ENCODE measurements around the gene NEIL3. TPM values are rescaled to one million over a fixed set of nuclear protein-coding genes. Genes with fewer than 3 reads are reported as not detected.

The NEIL3 gene
- total and polyA plus RNA-seq, 2 donors (not counting 1 experiment from before 2014, with no cell fraction given) = 4.5 to 5.2 TPM

GRCh38 chr4:177376024-177376423, 66.3 kb downstream of the NEIL3 start:
- peak in 1 of 2 donors; percentile 30 for DNase-seq (ENCODE audit: low read depth in 2 of 2)
- Histone ChIP-seq H3K9ac (ENCODE audit: insufficient read depth, low read length) (no peak overlapping the region), H3K27ac (ENCODE audit: insufficient read depth, low read length) (no peak overlapping the region), H3K79me2 (ENCODE audit: control insufficient read depth, insufficient read depth, low read length) (no peaks in the 10 kb centered on the region), H3K27me3 (ENCODE audit: control insufficient read depth, insufficient read depth, low read length) (no peaks in the 10 kb centered on the region), H3K4me1 (ENCODE audit: control insufficient read depth, extremely low read depth, insufficient read depth, low read length) (no peaks in the 10 kb centered on the region), H4K20me1 (ENCODE audit: control insufficient read depth, extremely low read depth, insufficient read depth, low read length) (no peaks in the 10 kb centered on the region), H2AFZ (ENCODE audit: low read length) (no peak overlapping the region), H3K9me3 (ENCODE audit: control insufficient read depth, insufficient read depth, low read depth, low read length) (no peaks in the 10 kb centered on the region), H3K4me3 (replicated peaks in 1 of 4; ENCODE audit: control extremely low read depth in 1 of 4, insufficient read depth in 1 of 4, low read depth in 3 of 4, low read length in 4 of 4) (no peak overlapping the region), H3K36me3 (ENCODE audit: control insufficient read depth, insufficient read depth, low read length) (no peaks in the 10 kb centered on the region), H3K4me2 (ENCODE audit: extremely low read depth, insufficient read depth, low read length) (no peak overlapping the region)
- TF ChIP-seq EZH2 (IDR thresholded peaks at IDR 0.05; ENCODE audit: low read length, missing control alignments) = no peak
- no peak for TF ChIP-seq CTCF (conservative IDR thresholded peaks at IDR 0.05 in 1 of 2, IDR thresholded peaks at IDR 0.05 in 1 of 2; ENCODE audit: low read depth in 1 of 2, low read length in 2 of 2)

- H2AFZ ChIP-seq (ENCODE audit: low read length) = no peak overlapping the region
- H3K36me3 ChIP-seq (ENCODE audit: control insufficient read depth, insufficient read depth, low read length) = no peaks in the 10 kb centered on the region
- no peak overlapping the region for H3K4me2 ChIP-seq (ENCODE audit: extremely low read depth, insufficient read depth, low read length)
- H4K20me1 ChIP-seq (ENCODE audit: control insufficient read depth, extremely low read depth, insufficient read depth, low read length) = no peaks in the 10 kb centered on the region
- H3K9ac ChIP-seq (ENCODE audit: insufficient read depth, low read length) = no peak overlapping the region
- no peaks in the 10 kb centered on the region for H3K4me1 ChIP-seq (ENCODE audit: control insufficient read depth, extremely low read depth, insufficient read depth, low read length)
- DNase-seq (ENCODE audit: low read depth in 2 of 2) = no peak
- H3K9me3 ChIP-seq (ENCODE audit: control insufficient read depth, insufficient read depth, low read depth, low read length) = no peaks in the 10 kb centered on the region
- H3K4me3 ChIP-seq (replicated peaks in 1 of 4; ENCODE audit: control extremely low read depth in 1 of 4, insufficient read depth in 1 of 4, low read depth in 3 of 4, low read length in 4 of 4) = no peak overlapping the region
- TF ChIP-seq CTCF (conservative IDR thresholded peaks at IDR 0.05 in 1 of 2, IDR thresholded peaks at IDR 0.05 in 1 of 2; ENCODE audit: low read depth in 1 of 2, low read length in 2 of 2) = no peak
- TF ChIP-seq EZH2 (IDR thresholded peaks at IDR 0.05; ENCODE audit: low read length, missing control alignments) = no peak
- H3K79me2 ChIP-seq (ENCODE audit: control insufficient read depth, insufficient read depth, low read length) = no peaks in the 10 kb centered on the region
- no peaks in the 10 kb centered on the region for H3K27me3 ChIP-seq (ENCODE audit: control insufficient read depth, insufficient read depth, low read length)
- H3K27ac ChIP-seq (ENCODE audit: insufficient read depth, low read length) = no peak overlapping the region
Observed at GRCh38 chr4:177380730-177381287, 71.1 kb downstream of the NEIL3 start.

GRCh38 chr4:177381762-177382310, 72.2 kb downstream of the NEIL3 start:
- H4K20me1 ChIP-seq (ENCODE audit: control insufficient read depth, extremely low read depth, insufficient read depth, low read length) = no peaks in the 10 kb centered on the region
- TF ChIP-seq EZH2 (IDR thresholded peaks at IDR 0.05; ENCODE audit: low read length, missing control alignments) (no peak), CTCF (conservative IDR thresholded peaks at IDR 0.05 in 1 of 2, IDR thresholded peaks at IDR 0.05 in 1 of 2; ENCODE audit: low read depth in 1 of 2, low read length in 2 of 2) (no peak)
- no peak for DNase-seq (ENCODE audit: low read depth in 2 of 2)

More at GRCh38 chr4:177381762-177382310, 72.2 kb downstream of the NEIL3 start:
- Histone ChIP-seq H3K4me2 (ENCODE audit: extremely low read depth, insufficient read depth, low read length) (no peak overlapping the region), H3K9ac (ENCODE audit: insufficient read depth, low read length) (no peak overlapping the region), H3K4me3 (replicated peaks in 1 of 4; ENCODE audit: control extremely low read depth in 1 of 4, insufficient read depth in 1 of 4, low read depth in 3 of 4, low read length in 4 of 4) (no peak overlapping the region), H2AFZ (ENCODE audit: low read length) (no peak overlapping the region), H3K27ac (ENCODE audit: insufficient read depth, low read length) (no peak overlapping the region), H3K4me1 (ENCODE audit: control insufficient read depth, extremely low read depth, insufficient read depth, low read length) (no peaks in the 10 kb centered on the region), H3K36me3 (ENCODE audit: control insufficient read depth, insufficient read depth, low read length) (no peaks in the 10 kb centered on the region), H3K79me2 (ENCODE audit: control insufficient read depth, insufficient read depth, low read length) (no peaks in the 10 kb centered on the region), H3K9me3 (ENCODE audit: control insufficient read depth, insufficient read depth, low read depth, low read length) (no peaks in the 10 kb centered on the region), H3K27me3 (ENCODE audit: control insufficient read depth, insufficient read depth, low read length) (no peaks in the 10 kb centered on the region)
